ENCODE results near the gene ADCY3. TPM values are rescaled to one million over a fixed set of nuclear protein-coding genes. Genes with fewer than 3 reads are reported as not detected.
"Not testable (repeated sequence)": the region's sequence is repeated elsewhere in the genome, so short reads cannot be mapped to it uniquely, and the experiment has no call there.

Gene ADCY3
- total RNA-seq, 2 experiments from 2014 or later, result 55.4 to 55.7 TPM

GRCh38 chr2:24820598-24821432, 99.2 kb downstream of the ADCY3 start:
- H3K4me3 Mint-ChIP-seq, result no peak overlapping the region
- peak overlapping the region; percentile 54 for H3K27ac Mint-ChIP-seq
- no peaks in the 10 kb centered on the region for H3K27me3 Mint-ChIP-seq
- DNase-seq, result no peak
- H3K4me1 Mint-ChIP-seq, result peaks cover 3% of the 10 kb centered on the region
- H3K9me3 Mint-ChIP-seq, result no peaks in the 10 kb centered on the region
- peaks cover 41% of the 10 kb centered on the region for H3K36me3 Mint-ChIP-seq

DNA sequence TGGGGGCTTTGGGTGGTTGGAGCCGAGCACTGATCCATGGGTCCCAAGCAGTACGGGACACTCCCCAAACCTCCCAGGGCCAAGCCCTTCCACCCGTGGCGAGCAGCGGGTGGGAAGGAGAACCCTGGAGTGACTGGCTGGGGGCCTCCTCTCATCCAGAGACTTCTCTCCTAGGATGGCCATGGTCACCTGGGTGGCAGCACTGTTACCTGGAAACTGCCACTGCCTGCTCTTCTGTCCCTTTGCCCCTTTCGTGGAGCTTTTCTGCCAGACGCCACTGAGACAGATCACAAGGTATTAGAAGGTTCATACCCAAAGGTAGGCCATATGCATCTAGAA, 99.9 kb downstream of the ADCY3 start:
- no peaks in the 10 kb centered on the region for H3K27me3 Mint-ChIP-seq
- no peak overlapping the region for H3K27ac Mint-ChIP-seq
- peaks cover 2% of the 10 kb centered on the region for H3K4me1 Mint-ChIP-seq
- no peak for DNase-seq
- H3K4me3 Mint-ChIP-seq, result no peak overlapping the region
- H3K36me3 Mint-ChIP-seq, result peaks cover 40% of the 10 kb centered on the region
- no peaks in the 10 kb centered on the region for H3K9me3 Mint-ChIP-seq

- Mint-ChIP-seq H3K4me3 (no peak overlapping the region), H3K27ac (peak overlapping the region; percentile 16), H3K9me3 (no peaks in the 10 kb centered on the region), H3K36me3 (peaks cover 35% of the 10 kb centered on the region), H3K4me1 (peaks cover 2% of the 10 kb centered on the region), H3K27me3 (no peaks in the 10 kb centered on the region)
- no peak for DNase-seq
Observed at GRCh38 chr2:24819442-24820174, 100.4 kb downstream of the ADCY3 start.

DNA sequence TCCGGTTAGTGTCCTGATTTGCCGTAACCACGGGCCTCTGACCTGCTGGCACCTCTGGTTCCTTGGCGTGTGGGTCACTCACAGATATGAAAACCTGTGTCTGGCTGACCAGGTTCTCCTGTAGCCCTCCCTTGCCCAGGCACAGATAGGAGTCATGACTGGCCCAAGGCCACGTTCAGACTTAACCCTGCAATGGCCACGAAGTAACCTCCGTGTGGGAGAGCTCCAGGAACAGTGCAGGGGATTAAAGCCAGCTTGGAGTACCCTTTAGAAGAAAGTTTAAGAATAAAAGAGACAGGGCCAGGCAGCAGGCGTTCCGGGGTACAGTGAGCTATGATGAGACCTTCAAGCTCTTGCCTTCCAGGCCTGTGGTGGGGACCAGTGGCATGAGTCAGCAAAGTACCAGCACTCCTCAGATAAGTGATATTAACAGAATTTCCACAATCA, 101.3 kb downstream of the ADCY3 start:
- Mint-ChIP-seq H3K9me3 (no peaks in the 10 kb centered on the region), H3K4me3 (no peak overlapping the region), H3K36me3 (peaks cover 32% of the 10 kb centered on the region), H3K27me3 (no peaks in the 10 kb centered on the region), H3K27ac (no peak overlapping the region), H3K4me1 (peaks cover 2% of the 10 kb centered on the region)
- no peak for DNase-seq

- H3K27me3 Mint-ChIP-seq, result no peaks in the 10 kb centered on the region
Observed at GRCh38 chr2:24816884-24817283, 103.2 kb downstream of the ADCY3 start.

GRCh38 chr2:24816404-24816803, 103.6 kb downstream of the ADCY3 start:
- Mint-ChIP-seq H3K36me3 (peaks cover 39% of the 10 kb centered on the region), H3K27ac (no peak overlapping the region), H3K4me1 (peaks cover 2% of the 10 kb centered on the region)

More at GRCh38 chr2:24816884-24817283, 103.2 kb downstream of the ADCY3 start:
- Mint-ChIP-seq H3K27ac (no peak overlapping the region), H3K9me3 (no peaks in the 10 kb centered on the region), H3K36me3 (peaks cover 37% of the 10 kb centered on the region), H3K4me3 (no peak overlapping the region), H3K4me1 (peaks cover 2% of the 10 kb centered on the region)
- DNase-seq, result no peak

GRCh38 chr2:24815171-24815570, 104.9 kb downstream of the ADCY3 start:
- Mint-ChIP-seq H3K4me3 (no peak overlapping the region), H3K36me3 (peaks cover 32% of the 10 kb centered on the region)

More at GRCh38 chr2:24816404-24816803, 103.6 kb downstream of the ADCY3 start:
- Mint-ChIP-seq H3K27me3 (no peaks in the 10 kb centered on the region), H3K4me3 (no peak overlapping the region), H3K9me3 (no peaks in the 10 kb centered on the region)
- DNase-seq, result no peak

DNA sequence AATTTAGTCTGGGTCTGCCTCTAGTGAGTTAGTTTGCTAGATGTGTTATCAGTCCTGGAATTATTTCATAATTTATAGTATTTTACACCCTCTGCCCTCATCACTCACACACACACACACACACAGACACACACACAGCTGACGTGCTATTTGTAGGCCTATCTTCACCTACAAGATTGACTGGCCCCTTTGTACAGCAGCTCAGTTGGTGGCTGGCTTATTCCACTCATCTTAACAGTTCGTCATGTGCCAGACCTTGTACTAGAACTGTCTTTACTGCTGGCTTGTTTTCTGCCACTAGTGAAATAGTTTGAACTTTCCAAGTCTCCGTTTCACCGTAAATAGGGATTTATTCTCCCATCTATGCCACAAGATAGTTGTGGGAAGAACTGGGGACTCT, 105.5 kb downstream of the ADCY3 start:
- H3K27me3 Mint-ChIP-seq, result no peaks in the 10 kb centered on the region
- no peak for DNase-seq
- no peak overlapping the region for H3K4me3 Mint-ChIP-seq
- no peaks in the 10 kb centered on the region for H3K9me3 Mint-ChIP-seq
- peaks cover 29% of the 10 kb centered on the region for H3K36me3 Mint-ChIP-seq
- H3K4me1 Mint-ChIP-seq, result no peaks in the 10 kb centered on the region
- H3K27ac Mint-ChIP-seq, result no peak overlapping the region

More at GRCh38 chr2:24815171-24815570, 104.9 kb downstream of the ADCY3 start:
- DNase-seq, result no peak
- H3K27me3 Mint-ChIP-seq, result no peaks in the 10 kb centered on the region
- no peak overlapping the region for H3K27ac Mint-ChIP-seq
- H3K9me3 Mint-ChIP-seq, result no peaks in the 10 kb centered on the region
- no peaks in the 10 kb centered on the region for H3K4me1 Mint-ChIP-seq

- H3K4me3 Mint-ChIP-seq, result no peak overlapping the region
- H3K9me3 Mint-ChIP-seq, result no peaks in the 10 kb centered on the region
- no peak overlapping the region for H3K27ac Mint-ChIP-seq
- peaks cover 28% of the 10 kb centered on the region for H3K36me3 Mint-ChIP-seq
- H3K27me3 Mint-ChIP-seq, result no peaks in the 10 kb centered on the region
- H3K4me1 Mint-ChIP-seq, result peaks cover 5% of the 10 kb centered on the region
- no peak for DNase-seq
Observed at GRCh38 chr2:24813691-24814137, 106.3 kb downstream of the ADCY3 start.

GRCh38 chr2:24809316-24810007, 110.6 kb downstream of the ADCY3 start:
- Mint-ChIP-seq H3K4me1 (peaks cover 7% of the 10 kb centered on the region), H3K36me3 (peaks cover 43% of the 10 kb centered on the region), H3K4me3 (no peak overlapping the region), H3K9me3 (peaks cover 2% of the 10 kb centered on the region), H3K27ac (no peak overlapping the region), H3K27me3 (no peaks in the 10 kb centered on the region)
- no peak for DNase-seq

DNA sequence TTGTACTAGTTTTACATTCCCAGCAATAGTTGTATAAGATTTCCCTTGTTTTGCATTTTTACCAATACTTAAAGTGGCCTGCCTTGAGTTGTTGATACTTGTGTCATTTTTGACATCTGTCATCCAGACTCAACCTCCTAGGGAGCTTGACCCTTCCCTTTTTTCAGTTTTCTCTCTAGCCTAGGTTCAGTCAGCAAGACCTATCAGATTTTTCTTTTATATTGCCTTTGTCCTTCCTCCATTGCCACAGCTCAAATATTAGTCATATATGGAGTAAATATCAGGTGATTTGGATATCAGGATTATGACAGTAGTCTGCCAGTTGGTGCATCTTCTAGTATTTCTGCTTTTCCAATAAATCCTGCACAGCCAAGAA, 113.4 kb downstream of the ADCY3 start:
- Mint-ChIP-seq H3K4me3 (no peak overlapping the region), H3K27me3 (no peaks in the 10 kb centered on the region), H3K4me1 (peaks cover 11% of the 10 kb centered on the region), H3K36me3 (peaks cover 48% of the 10 kb centered on the region), H3K27ac (no peak overlapping the region), H3K9me3 (peaks cover 8% of the 10 kb centered on the region)
- DNase-seq, result no peak

GRCh38 chr2:24805811-24806660, 114.0 kb downstream of the ADCY3 start:
- not testable (repeated sequence) for H3K27ac Mint-ChIP-seq
- H3K4me1 Mint-ChIP-seq, result peaks cover 11% of the 10 kb centered on the region

DNA sequence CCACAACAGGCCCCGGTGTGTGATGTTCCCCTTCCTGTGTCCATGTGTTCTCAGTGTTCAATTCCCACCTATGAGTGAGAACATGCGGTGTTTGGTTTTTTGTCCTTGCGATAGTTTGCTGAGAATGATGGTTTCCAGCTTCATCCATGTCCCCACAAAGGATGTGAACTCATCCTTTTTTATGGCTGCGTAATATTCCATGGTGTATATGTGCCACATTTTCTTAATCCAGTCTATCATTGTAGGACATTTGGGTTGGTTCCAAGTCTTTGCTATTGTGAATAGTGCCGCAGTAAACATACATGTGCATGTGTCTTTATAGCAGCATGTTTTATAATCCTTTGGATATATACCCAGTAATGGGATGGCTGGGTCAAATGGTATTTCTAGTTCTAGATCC, 119.5 kb downstream of the ADCY3 start:
- H3K27ac Mint-ChIP-seq, H3K27me3 Mint-ChIP-seq, H3K4me3 Mint-ChIP-seq, DNase-seq, H3K9me3 Mint-ChIP-seq: not testable (repeated sequence)
- Mint-ChIP-seq H3K36me3 (peaks cover 84% of the 10 kb centered on the region), H3K4me1 (peaks cover 17% of the 10 kb centered on the region)

More at GRCh38 chr2:24805811-24806660, 114.0 kb downstream of the ADCY3 start:
- H3K9me3 Mint-ChIP-seq, H3K4me3 Mint-ChIP-seq, H3K27me3 Mint-ChIP-seq, DNase-seq: not testable (repeated sequence)
- peaks cover 53% of the 10 kb centered on the region for H3K36me3 Mint-ChIP-seq

DNA sequence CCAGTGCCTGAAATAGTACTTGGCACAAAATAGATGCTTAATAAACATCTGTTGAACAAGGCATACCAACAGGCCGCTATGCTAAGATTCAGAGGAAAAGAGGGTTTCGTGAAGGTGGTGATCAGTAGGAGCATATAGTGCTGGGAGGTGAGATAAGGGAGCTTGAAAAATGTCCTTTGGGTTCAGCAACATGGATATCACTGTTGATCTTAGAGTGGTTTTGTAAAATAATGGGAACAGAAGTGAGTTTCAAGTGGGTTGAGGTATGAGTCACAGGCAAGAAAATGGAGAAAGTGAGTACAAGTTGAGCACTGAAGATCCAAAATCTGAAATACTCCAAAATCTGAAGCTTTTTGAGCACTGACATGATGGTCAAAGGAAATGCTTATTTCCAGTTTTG, 122.4 kb downstream of the ADCY3 start:
- H3K27ac Mint-ChIP-seq, result no peak overlapping the region
- peaks cover 4% of the 10 kb centered on the region for H3K9me3 Mint-ChIP-seq
- peaks cover 22% of the 10 kb centered on the region for H3K4me1 Mint-ChIP-seq
- no peak overlapping the region for H3K4me3 Mint-ChIP-seq
- no peaks in the 10 kb centered on the region for H3K27me3 Mint-ChIP-seq
- DNase-seq, result no peak
- H3K36me3 Mint-ChIP-seq, result peaks cover 73% of the 10 kb centered on the region

All from activated naive CD8-positive, alpha-beta T cell treated with anti-CD3 and anti-CD28 coated beads for 36 hours (primary cell).